Gastrocnemius medialis (tissue), 4 donors: Measurements from ENCODE around the gene FRMD5. TPM values are rescaled to one million over a fixed set of nuclear protein-coding genes. Genes with fewer than 3 reads are reported as not detected.

Source experiments
- ATAC-seq, 2 donors: fragments of 150-250 bp; one replicate each; pipeline ENCODE4 v1.9.1; 2016
- DNase-seq, 2 donors: peaks; one replicate each; pipeline ENCODE4 v3.0.0-alpha.2; 2019
- H3K27ac ChIP-seq, 4 donors: fragments of 200-600 bp; sonication (generic); 1 replicate in 1 of 4; 2 replicates in 3 of 4; pipeline ENCODE4 v1.5.1; 2016 to 2018; ENCODE audit warnings: mild to moderate bottlenecking in 2 of 4, moderate library complexity in 1 of 4
- H3K27me3 ChIP-seq, 3 donors: fragments of 200-600 bp; sonication (generic) in 2 of 3; 1 replicate in 1 of 3; 2 replicates in 2 of 3; pipeline versions ENCODE4 v1.5.1 to v1.6.0; 2016 to 2019; ENCODE audit warnings: mild to moderate bottlenecking in 1 of 3, moderate library complexity in 1 of 3
- H3K36me3 ChIP-seq, 2 donors: fragments of 200-600 bp; sonication (generic) in 1 of 2; one replicate each; pipeline ENCODE4 v1.5.1; 2017 to 2018
- H3K4me1 ChIP-seq, 2 donors: fragments of 200-600 bp; sonication (generic) in 1 of 2; one replicate each; pipeline ENCODE4 v1.5.1; 2016 to 2017; ENCODE audit warnings: mild to moderate bottlenecking in 2 of 2
- H3K4me3 ChIP-seq, 4 donors: fragments of 200-600 bp; sonication (generic) in 3 of 4; 1 replicate in 1 of 4; 2 replicates in 3 of 4; pipeline ENCODE4 v1.5.1; 2016 to 2019; ENCODE audit warnings: mild to moderate bottlenecking in 2 of 4
- H3K9me3 ChIP-seq, 3 donors: fragments of 200-600 bp; sonication (generic) in 2 of 3; 1 replicate in 1 of 3; 2 replicates in 2 of 3; pipeline ENCODE4 v1.5.1; 2016 to 2019
- POLR2A ChIP-seq, 2 donors: fragments of 450-650 bp; IDR thresholded peaks; one replicate each; pipeline ENCODE4 v1.6.1; 2017; ENCODE audit warnings: antibody characterized with exemption in 2 of 2, mild to moderate bottlenecking in 2 of 2, moderate library complexity in 2 of 2
- in situ Hi-C, 4 donors: fragments of 200-750 bp; cut with MboI; loops; one replicate each; pipeline versions ENCODE4 v1.15.0 to v1.8.0; 2017; ENCODE audit warnings: low sequenced_read_pairs in 4 of 4
- intact Hi-C: fragments of 100-400 bp; cut with DNase I; formaldehyde crosslinking; loops from one replicate; pipeline ENCODE4 v1.15.1; 2023; ENCODE audit warnings: low total_unique reads
- total RNA-seq, 4 donors: library from RNA; depleted of rRNA; stranded (reverse); fragments of >200 nt; gene quantifications; one replicate each; pipeline versions ENCODE4 v1.1.0 to v1.2.3, GENCODE V29; 2016
- TF ChIP-seq, protein P1 (sequence below), 5 experiments: fragments of 450-650 bp in 3 of 5; fragments of 200-600 bp in 2 of 5; sonication (generic) in 2 of 5; IDR thresholded peaks in 4 of 5; conservative IDR thresholded peaks in 1 of 5; 1 replicate in 4 of 5; 2 replicates in 1 of 5; pipeline ENCODE4 v1.5.1; 2016 to 2019; ENCODE audit warnings: antibody characterized with exemption in 5 of 5, mild to moderate bottlenecking in 3 of 5, moderate library complexity in 3 of 5

Gene FRMD5
- total RNA-seq, 4 donors from 2014 or later, result 0.04 TPM; not detected in 3

DNA sequence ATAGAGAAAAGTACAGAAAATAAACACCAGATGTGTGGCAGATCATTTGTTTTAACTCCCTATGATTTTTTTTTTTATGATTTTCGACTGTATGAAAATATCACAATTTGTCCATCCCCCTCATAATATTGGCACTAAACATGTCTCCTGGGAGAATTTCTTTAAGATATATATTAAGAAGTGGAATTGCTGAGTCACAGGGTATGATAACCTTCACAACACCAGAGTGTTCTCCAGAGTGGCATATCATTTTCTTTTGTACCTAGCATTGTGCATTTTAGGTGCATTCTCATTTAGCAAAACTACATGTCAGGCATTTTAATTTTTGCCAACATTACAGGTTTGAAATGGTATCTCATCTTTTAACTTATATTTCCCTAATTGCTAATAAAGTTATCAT is 170.9 kb downstream of the FRMD5 start:
- peaks cover 0 to 2% (median 0%) of the 10 kb centered on the region in 3 donors for H3K27me3 ChIP-seq
- H3K27ac ChIP-seq, result no peak overlapping the region
- in situ Hi-C loops (no loop called here), intact Hi-C loops (no loop called here)
- no peak overlapping the region for H3K4me3 ChIP-seq
- no peak for DNase-seq
- no peaks in the 10 kb centered on the region for H3K4me1 ChIP-seq
- ATAC-seq, result no peak
- H3K36me3 ChIP-seq, result no peaks in the 10 kb centered on the region
- no peaks in the 10 kb centered on the region for H3K9me3 ChIP-seq
- TF ChIP-seq, protein P1, sequence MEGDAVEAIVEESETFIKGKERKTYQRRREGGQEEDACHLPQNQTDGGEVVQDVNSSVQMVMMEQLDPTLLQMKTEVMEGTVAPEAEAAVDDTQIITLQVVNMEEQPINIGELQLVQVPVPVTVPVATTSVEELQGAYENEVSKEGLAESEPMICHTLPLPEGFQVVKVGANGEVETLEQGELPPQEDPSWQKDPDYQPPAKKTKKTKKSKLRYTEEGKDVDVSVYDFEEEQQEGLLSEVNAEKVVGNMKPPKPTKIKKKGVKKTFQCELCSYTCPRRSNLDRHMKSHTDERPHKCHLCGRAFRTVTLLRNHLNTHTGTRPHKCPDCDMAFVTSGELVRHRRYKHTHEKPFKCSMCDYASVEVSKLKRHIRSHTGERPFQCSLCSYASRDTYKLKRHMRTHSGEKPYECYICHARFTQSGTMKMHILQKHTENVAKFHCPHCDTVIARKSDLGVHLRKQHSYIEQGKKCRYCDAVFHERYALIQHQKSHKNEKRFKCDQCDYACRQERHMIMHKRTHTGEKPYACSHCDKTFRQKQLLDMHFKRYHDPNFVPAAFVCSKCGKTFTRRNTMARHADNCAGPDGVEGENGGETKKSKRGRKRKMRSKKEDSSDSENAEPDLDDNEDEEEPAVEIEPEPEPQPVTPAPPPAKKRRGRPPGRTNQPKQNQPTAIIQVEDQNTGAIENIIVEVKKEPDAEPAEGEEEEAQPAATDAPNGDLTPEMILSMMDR (IDR thresholded peaks at IDR 0.05 in 4 of 5, conservative IDR thresholded peaks at IDR 0.05 in 1 of 5), result no peak
- no peak for TF ChIP-seq POLR2A (IDR thresholded peaks at IDR 0.05)

DNA sequence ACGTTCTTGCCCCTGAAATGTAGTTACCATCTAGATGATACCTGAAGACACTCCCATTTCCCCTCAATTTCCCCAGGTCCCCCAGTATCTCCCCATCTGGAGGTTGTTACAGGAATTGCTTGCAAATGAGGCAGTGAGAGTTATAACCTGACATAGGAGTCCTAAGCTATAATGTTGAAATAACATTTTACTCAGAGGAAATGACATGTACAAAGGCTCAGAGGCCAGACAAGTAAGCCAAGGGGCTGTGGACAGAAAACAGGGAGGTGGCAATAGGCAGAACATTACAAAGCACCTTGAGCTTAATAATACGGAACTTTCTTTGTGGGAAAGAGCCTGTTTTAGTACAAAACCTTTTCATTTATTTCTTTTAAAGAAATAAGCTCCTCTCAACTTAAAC is 171.9 kb downstream of the FRMD5 start:
- DNase-seq (no peak), ATAC-seq (no peak)
- H3K27me3 ChIP-seq, result peaks cover 0 to under 1% (median 0%) of the 10 kb centered on the region in 3 donors
- no peaks in the 10 kb centered on the region for H3K9me3 ChIP-seq
- intact Hi-C loops, result no loop called here
- no peak for TF ChIP-seq POLR2A (IDR thresholded peaks at IDR 0.05)
- TF ChIP-seq, protein P1 (IDR thresholded peaks at IDR 0.05 in 4 of 5, conservative IDR thresholded peaks at IDR 0.05 in 1 of 5), result no peak
- H3K36me3 ChIP-seq, result no peaks in the 10 kb centered on the region
- in situ Hi-C loops, result no loop called here
- no peak overlapping the region for H3K4me3 ChIP-seq
- no peak overlapping the region for H3K27ac ChIP-seq
- H3K4me1 ChIP-seq, result no peaks in the 10 kb centered on the region

DNA sequence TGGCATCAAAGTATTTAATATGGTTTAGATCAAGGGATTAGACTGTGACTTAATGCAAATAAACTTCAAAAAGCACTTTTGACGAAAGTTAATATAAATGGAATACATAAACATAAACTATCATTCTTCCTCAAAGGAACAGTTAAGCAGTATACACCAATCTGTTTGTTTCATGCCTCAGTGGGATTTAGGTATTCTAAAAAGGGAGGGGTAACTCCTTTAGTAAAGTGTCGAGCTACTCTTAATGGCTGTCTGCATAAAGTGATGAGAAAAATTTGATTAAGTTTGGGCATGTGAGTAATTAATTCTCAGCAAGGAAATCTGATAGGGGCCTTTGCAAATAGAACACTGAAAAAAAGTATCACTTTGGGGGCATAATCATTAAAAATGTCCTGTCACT is 176.9 kb downstream of the FRMD5 start:
- Histone ChIP-seq H3K4me1 (no peaks in the 10 kb centered on the region), H3K27ac (no peak overlapping the region), H3K4me3 (no peak overlapping the region), H3K27me3 (no peaks in the 10 kb centered on the region), H3K36me3 (no peaks in the 10 kb centered on the region), H3K9me3 (no peaks in the 10 kb centered on the region)
- TF ChIP-seq, protein P1 (IDR thresholded peaks at IDR 0.05 in 4 of 5, conservative IDR thresholded peaks at IDR 0.05 in 1 of 5), result no peak
- TF ChIP-seq POLR2A (IDR thresholded peaks at IDR 0.05), result no peak
- DNase-seq (no peak), ATAC-seq (no peak)
- in situ Hi-C loops (no loop called here), intact Hi-C loops (no loop called here)

GRCh38 chr15:44015545-44016305 is 179.3 kb downstream of the FRMD5 start:
- Histone ChIP-seq H3K9me3 (no peaks in the 10 kb centered on the region), H3K27me3 (no peaks in the 10 kb centered on the region), H3K27ac (no peak overlapping the region), H3K4me3 (no peak overlapping the region), H3K36me3 (no peaks in the 10 kb centered on the region), H3K4me1 (no peaks in the 10 kb centered on the region)
- intact Hi-C loops (no loop called here), in situ Hi-C loops (no loop called here)
- ATAC-seq, result no peak
- TF ChIP-seq, protein P1 (IDR thresholded peaks at IDR 0.05 in 4 of 5, conservative IDR thresholded peaks at IDR 0.05 in 1 of 5), result no peak
- no peak for TF ChIP-seq POLR2A (IDR thresholded peaks at IDR 0.05)
- no peak for DNase-seq
